Middle frontal gyrus (tissue), 1 donor: ENCODE data around the gene PEX5L.

Experiments used
- DNase-seq: peaks from one replicate; pipeline ENCODE4 v3.0.0-alpha.2; 2015; ENCODE audit warnings: low spot score; ENCODE audit errors: extremely low spot score

PEX5L gene

DNA sequence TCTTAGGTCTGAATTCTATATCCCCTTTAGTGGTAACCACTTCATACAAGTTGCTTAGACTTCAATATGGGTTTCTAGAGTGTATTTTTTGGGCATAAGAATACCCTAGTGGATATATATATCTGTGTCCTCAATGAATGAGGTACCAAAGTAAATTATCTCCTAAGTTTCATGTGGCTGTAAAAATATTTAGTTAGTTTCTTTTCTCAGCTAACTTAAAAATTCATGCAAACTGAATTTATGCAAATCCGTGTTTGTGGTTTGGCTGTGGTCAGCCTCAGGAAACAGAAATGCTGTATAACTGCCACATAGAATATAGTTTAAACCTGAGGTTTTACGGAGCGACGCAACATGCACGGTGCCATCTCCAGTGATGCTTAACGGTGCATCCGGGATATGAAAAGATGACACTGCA lies 80.3 kb downstream of the PEX5L start:
- no peak for DNase-seq

DNA sequence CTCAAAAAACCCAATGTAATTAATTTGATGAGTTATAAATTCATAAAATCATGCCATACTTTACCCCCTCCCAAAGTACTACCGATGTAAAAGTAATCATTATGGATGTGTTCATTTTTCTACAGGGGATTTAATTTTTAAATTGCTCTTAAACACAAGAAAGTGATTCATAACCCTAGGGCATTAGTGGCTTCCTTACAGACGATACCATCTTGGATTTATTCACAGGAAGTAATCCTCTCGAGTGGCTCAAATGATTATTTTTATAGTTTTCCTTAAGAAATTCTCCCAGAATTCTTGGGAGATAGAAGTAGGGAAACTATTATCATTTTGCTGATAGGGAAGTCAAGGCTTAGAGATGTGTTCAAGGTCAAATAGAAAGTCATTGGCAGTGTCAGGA lies 80.9 kb downstream of the PEX5L start:
- no peak for DNase-seq

DNA sequence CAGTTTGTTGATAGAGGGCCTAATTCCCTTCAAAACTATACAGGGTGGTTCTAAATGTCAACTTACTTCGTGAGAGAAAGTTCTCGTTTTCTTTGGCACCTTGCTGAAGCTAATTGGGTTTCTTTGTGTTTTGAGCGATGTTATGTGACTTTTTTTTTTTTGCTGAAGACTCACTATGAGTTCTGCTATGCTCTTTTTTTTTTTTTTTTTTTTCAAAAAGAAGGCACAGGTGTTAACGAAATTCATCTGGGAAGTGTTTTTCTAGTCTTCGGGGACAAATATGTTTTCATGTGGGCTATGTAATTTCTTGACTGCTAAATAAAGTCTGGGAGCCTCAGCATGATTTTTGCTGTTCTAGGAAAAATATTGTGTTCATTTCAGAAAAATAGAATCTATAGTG lies 81.5 kb downstream of the PEX5L start:
- DNase-seq, result no peak

DNA sequence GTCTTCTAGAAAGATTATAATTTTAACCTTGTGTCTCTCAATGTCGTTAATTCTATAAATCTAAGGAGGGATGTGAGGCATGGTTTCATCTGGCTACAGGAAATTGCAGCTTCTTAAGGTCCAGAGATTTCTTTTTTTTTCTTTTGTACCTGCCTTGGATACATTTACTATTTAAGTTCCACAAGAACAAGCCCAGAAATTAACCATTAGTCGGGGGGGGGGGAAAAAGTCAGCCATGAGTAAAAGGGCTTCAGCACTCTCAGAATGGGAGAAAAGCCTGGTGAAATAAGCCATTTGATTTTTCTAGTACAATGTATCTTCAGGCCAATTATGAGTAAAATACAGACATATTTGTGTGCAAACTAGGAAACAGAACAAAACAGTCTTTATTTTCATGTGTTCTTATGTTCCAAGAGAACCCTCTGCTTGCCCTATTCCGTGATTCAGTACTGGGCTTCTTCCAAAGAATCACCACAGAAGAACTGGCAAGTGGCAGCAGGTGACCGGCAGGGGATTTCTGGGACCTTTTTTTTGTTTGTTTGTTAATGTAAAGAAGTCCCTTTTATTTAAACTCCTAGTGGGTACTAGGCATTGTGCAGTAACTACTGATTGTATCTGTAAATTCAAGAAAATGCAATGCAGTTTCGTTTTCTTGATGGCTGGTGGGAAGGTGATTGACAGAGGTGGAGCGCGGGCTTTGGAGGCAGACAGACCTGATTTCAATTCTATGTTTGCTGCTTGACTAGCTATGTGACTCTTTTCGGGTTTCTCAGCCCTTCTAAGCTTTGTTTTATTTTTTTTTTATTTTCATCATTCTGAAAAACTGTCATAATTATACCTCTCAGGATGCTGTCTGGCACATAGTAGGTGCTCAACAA lies 82.5 kb downstream of the PEX5L start:
- DNase-seq, result no peak

DNA sequence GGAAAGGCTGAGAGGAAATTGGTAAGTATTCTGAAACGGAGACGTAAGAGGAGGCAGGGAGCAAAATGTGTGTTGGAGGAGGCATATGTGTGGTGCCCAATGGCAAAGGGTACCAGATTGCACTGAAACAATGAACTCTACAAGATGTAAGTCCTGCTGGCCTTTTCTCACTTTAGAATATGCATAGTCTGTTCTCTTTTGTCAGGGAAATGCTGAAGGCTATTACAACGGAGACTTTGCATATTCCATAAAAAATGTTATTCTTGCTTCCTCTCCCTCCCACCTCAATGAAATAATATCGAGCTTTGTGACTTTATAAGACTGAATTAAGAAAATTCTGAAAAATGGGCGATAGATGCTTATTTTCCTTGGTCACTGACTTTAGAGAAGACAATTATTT lies 85.9 kb downstream of the PEX5L start:
- DNase-seq, result no peak

DNA sequence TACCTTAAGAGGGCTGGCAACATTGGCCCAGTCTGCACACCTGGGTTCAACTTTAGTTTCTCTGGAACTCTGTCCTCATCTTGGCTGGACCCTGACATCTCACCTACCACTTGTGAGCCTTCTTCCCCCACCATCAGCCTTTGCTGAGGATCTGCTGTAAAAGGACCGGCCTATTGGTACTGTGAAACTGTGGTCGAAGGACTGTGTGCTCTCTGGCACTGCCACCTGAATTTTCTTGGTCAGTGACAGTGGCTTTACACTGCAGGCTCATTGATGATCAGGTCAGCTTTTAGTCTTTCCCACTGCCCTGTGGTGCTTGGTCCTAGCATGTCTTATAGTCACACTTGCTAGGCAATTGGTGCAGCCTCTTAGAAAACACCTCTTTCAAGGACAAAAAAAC lies 86.9 kb downstream of the PEX5L start:
- no peak for DNase-seq

DNA sequence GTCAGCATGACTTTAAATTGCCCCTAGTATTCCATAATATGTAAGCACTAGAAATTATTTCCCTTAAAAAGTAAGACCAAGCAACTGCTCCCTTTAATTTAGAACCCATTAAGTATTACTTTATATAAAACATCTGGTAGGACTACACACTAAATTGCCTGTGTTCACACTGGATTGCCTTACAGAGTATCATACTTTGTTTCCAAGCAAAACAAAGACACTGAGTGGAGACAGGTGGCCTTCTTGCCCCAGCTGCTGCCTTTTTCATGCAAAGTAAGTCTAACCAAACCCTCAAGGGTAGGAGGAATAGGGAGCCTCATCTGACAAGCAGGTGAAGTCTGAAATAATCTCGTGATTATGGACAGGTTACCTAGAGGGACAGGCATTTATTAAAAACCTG lies 87.3 kb downstream of the PEX5L start:
- no peak for DNase-seq

DNA sequence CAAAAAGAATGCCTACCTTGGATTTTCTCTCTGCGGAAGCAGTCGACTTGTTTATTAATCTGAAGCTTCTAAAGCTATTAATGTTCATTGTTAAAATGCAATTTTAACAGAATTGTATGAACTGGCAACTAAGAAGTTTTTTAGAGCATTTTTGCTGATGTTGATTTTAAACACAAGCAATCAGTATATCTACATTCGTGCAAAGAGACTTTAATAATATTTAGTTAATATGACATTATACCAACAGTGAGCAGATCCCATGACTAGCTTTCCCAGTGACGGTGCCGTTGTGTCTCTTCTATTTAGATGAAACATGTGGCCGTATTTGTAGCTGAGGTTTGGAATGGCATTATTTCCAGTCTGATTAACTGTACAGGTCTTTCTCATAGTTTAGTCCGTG lies 88.0 kb downstream of the PEX5L start:
- DNase-seq, result no peak

DNA sequence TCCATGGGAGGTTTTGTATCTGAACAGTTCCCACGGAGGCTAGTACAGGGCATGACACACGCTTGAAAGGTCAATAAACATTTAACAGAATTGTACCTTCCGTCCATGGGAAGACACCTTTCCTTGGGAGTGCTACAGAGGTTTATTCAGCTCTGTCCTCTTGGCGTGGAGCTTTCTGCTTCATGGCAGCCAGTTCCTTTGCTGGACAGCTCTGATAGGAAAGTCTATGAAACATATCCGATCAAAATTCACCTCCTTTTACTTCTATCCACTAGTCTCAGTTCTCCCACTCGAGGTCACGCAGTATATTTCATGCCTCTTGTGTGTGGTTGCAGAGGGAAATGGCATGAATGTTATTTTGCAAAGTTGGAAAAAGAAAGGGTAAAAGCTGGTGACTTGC lies 91.2 kb downstream of the PEX5L start:
- DNase-seq, result no peak

DNA sequence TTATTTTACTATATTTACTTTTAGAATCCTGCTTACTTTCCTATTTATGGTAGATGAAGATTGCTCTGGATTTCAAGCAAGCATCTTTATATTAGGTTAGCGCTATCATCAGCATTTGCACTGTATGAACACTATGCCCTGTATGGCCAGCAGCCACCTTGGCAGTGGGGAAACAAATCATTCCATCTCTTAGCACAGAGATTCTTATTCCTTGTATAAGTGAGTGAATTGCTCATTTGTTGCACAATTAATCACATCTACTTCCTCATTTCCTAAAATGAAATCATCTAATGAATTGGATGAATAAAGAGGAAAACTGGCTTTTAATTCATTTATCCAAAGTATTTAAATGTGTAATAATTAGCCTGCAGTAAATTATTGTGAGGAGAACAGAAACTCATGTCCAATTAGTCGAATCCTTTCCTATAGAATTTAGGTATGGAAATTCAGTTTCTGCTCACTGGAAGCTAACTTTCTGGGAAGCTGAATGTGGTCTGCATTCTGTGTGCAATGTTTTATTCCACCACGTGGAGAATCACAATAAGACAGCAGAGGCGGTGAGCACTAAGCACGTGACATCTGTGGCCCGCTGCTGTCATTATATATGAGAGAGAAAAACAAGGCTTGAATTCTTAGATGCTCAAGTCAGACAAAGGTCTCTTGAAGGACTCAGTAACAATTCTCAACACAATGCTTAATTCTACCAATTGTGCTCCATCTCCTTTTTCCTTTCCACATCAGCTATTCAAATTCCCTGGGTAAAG lies 93.4 kb downstream of the PEX5L start:
- peak; percentile 53 for DNase-seq

DNA sequence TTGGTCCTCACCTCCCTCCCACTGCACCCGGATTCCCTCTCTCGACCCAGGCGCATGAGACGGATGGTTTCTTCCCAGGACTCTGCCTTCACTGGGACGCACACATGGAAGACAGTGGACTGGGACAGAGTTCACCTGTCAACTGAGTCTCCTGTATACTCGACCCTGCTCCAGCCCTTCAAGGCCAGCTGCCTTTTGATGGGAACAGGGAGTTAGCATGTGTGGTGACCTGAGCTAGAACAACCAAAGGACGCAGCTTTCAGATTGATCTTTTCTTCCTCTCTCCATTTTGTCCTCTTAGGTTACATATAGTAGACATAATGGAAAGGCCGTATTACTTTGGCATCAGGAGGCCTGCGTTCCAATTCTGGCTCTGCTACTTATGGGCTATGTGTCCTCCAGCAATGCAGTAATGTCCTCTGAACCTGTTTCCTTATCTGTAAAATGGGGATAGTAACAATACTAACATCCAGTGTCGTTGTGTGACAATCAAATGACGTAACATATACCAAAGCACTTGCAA lies 94.1 kb downstream of the PEX5L start:
- no peak for DNase-seq

DNA sequence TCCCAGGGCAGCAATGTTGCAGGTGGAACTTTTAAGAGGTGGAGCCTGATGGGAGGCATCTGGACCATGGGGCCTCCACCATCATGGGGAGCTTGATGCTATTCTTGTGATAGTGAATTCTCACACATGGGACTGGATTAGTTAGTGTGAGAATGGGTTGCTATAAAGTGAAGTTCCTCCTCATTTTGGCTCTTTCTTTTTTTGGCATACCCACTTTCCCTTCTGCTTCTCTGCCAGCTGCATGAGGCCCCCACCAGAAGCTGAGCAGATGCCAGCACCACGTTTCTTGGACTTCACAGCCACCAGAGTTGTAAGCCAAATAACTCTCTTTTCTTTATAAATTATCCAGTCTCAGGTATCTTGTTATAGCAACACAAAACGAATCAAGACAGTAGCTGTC lies 101.0 kb downstream of the PEX5L start:
- no peak for DNase-seq

DNA sequence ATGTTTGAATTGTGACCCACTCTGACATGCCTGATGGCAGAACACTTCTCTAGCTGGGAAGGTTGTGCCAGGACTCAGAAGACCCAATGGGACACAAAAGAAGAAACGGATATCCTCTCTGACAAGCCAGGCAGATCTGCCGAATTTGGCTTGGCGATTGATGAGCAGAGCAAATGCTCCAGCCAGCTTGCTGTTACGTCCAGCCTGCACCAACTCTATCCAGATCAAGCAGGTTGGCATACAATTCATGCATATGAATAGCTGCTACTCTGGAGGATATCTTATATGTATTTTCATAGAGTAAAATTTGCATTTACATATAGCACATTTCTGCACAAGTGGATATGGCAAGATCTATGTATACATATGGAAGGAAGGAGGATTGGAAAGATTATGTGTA lies 102.8 kb downstream of the PEX5L start:
- DNase-seq, result no peak

DNA sequence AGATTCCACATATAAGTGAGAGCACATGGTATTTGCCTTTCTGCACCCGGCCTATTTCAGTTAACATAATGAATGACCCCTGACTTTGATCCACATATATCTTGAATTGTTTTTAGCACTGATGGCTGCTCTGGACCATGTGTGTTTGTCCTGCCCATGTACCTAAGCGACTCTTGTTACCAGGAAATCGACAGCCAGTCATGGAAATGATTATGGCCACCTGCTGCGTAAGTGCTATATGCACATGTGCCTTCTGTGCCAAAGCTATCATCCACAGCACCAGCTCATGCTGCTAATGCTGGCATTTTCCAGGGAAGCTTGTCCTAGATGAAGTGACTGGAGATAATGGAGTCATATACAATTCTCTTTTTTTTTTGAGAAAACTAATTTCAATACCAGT lies 103.7 kb downstream of the PEX5L start:
- DNase-seq, result no peak

DNA sequence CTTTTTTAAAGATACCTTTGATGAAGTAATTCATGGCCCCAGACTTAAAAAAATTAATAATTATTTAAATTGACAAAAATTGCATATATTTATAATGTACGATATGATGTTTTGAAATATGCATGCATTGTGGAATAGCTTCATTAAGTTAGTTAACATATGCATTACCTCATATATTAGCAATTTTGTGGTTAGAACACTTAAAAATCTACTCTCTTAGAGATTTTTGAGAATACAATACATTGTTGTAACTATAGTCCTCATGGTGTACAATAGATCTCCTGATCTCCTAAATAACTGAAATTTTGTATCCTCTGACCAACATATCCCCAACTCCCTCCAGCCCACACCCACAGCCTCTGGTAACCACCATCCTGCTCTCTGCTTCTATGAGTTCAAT lies 104.1 kb downstream of the PEX5L start:
- no peak for DNase-seq

DNA sequence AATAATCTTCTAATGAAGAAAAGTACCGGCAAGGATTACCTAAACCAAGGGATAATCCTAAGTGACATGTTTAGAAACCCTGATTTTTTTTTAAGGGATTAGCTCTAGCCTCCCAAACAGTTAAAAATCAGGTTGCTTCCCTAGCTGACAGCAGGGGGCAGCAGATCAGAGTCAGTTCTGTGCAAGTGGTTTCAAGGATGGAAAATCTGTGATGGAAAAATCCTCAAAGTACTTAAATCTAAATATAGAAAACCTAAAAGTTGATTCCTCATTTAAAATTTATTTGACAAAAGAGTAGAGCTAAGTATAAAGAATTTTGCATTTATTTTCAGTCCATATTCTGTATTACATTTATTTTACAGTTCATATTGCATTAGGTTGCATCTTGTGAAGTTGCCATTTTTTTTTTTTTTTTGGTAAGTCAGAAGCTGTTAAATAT lies 107.6 kb downstream of the PEX5L start:
- DNase-seq, result peak; percentile 62

DNA sequence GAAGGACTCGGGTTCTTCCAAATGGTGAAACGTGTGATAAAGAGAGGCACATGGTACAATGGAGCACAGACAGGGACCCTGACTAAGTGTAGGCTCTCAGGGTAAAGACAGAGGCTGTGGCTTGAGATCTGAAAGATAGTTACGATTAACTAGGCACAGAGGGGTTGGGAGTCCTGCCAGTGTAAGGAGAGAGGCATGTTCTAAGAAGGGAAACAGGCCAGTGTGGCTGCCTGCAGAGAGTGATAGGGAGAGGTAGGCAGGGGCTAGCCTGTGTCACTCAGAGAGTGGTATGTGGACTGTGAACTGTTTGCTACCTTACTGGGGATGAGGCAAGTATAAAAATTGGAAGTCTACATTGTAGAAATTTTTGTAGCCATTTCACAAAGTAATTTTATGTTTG lies 109.5 kb downstream of the PEX5L start:
- no peak for DNase-seq

DNA sequence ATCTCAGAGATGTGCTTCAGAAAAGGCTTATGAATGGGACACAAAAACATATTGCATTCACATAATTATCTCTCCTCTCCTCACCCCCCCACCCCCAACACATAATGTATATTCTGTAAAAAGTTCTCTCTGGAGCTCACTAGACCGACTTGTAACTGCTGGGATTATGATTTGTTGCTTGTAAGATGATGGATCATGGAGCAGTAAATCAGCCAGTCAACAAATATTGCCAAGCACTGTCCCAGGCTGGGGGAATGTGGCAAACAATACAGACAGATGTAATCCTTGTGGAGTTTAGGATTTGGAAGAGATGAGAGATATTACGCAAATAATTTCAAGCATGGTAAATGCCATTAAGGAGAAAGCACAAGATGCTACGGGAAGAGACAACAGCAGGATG lies 114.8 kb downstream of the PEX5L start:
- no peak for DNase-seq

DNA sequence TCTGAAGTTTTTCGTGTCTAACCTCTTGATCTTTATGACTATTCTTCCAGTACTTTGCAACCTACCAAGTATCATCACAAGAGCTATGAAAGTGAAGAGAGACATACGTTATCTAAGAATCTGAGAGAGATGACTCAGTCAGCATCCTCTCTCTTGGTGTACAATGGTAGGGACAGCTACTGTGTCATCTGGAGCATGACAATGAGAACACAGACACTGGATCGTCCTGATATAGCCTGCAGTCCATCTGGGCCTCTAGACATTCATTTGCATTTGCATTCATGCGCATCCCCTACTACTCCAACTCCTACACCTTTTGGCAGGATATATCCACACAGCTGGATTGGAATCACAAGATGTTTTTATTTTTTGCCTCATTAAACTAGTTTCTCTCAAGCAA lies 115.2 kb downstream of the PEX5L start:
- DNase-seq, result peak; percentile 38

DNA sequence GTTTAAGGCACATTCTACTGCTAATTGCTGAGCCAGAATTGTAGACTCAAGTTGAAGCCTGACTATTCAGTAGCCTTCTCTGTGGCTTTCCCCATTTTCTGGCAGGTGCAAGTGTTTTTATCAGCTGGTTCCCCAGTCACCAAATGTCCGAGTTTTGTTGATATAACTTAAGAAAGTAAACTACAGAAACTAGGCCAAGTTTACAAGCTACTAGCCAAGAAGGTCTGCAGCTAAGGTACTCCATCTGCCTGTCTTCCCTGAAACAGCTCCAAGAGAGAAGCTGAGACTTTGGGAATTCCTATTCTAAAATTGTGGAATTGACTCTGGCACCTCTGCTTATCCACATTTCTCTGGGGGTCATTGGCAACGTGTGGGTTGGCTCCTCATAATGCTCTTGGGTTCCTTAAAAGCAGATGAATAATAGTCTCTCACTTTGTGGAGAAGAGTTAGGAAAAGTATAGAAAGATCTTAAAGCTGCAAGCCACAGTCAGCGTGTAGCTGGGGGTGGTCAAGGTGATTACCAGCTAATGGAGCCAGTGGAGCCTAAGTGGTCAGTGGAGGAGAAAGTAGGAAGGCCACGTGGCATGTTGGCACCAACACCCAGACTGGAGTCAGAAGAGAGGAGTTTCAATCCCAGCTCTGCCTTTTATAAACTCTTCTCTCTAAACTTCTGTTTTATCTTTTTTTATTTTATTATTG lies 128.8 kb downstream of the PEX5L start:
- DNase-seq, result no peak

DNA sequence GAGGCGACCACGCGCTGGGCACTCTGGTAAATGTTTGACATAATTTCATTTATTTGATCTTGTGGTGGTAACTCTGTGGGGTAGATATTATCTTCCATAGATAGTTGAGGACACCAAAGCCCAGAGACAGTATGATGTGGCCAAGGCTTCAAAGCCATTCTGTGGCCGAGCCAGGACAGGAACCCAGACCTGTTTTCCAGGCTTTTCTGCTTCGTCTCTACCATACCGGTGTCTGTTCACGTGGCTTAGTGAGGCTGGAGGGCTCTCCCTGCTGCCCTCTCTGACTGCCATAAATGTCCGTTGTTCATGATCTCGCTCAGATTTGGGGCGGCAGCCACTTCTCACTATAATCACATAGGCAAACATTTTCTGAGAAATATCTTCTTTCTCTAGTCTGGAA lies 134.7 kb downstream of the PEX5L start:
- DNase-seq, result no peak

DNA sequence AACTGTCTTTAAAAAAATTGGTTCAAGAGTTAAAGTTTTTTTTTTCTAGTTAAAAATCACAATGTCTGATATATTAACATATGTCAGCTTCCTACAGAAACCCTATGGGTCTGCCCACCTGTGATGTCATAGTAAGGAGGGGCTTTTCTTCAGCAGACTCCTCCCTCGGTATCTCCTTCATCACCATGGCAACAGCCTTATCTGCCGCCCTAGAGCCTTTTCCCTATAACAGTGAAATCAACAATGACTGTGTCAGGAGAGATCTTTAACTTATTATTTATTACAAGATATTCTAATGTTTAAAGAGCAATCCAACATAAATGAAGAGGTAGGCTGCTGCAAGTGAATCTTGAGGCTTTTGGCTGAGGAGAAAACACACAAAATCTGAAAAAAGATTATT lies 138.7 kb downstream of the PEX5L start:
- no peak for DNase-seq
